ENCODE measurements around the gene TM9SF2.
A peak's percentile ranks its signal among the peaks of the same experiment; 100 is the strongest.

The TM9SF2 gene

DNA sequence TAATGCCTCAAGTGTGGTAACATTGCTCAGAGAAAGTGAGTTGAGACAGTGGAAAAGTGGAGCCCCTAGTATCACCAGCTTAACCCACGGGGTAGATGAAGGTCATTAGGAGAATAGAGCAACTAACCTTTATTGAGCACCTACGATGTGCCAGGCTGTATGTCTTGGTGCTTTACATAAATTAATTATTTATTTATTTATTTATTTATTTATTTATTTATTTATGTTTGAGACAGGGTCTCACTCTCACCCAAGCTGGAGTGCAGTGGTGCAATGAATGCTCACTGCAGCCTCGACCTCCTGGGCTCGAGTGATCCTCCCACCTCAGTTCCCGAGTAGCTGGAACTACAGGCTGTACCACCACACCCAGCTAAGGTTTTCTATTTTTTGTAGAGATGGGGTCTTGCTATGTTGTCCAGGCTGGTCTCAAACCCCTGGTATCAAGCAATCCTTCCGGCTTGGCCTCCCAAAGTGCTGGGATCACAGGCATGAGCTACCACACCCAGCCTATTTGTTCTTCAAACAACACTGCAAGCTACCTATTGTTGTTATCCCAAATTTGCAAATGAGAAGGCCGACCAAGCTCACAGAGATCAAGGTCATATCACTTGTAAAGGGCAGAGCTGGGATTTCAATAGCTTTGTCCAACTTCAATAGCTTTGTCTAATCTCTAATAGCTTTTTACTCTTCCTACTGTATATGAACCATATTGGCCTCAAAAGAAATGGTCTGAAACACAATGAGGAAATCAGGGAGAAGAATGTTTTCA, 79.4 kb downstream of the TM9SF2 start:
- no peak for DNase-seq

DNA sequence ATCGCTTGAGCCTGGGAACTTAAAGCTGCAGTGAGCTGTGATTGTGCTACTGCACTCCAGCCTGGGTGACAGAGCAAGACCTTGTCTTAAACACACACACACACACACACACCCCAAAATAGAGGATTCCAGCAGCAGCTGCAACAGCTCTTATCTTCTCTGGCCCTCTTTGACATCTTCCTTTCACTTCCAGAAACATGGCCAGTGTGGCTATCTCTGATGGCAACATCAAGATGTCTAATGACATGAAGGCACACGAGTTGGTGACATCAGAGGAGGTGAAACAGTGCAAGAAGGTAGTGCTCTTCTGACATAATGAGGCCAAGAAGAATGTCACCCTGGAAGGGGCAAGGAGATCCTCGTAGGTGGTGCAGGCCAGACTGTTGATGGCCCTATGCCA, 81.2 kb downstream of the TM9SF2 start:
- DNase-seq = no peak

GRCh38 chr13:99585609-99586008, 84.3 kb downstream of the TM9SF2 start:
- no peak for DNase-seq

- no peak for DNase-seq
These were observed 85.7 kb downstream of the TM9SF2 start for GRCh38 chr13:99587021-99587420.

DNA sequence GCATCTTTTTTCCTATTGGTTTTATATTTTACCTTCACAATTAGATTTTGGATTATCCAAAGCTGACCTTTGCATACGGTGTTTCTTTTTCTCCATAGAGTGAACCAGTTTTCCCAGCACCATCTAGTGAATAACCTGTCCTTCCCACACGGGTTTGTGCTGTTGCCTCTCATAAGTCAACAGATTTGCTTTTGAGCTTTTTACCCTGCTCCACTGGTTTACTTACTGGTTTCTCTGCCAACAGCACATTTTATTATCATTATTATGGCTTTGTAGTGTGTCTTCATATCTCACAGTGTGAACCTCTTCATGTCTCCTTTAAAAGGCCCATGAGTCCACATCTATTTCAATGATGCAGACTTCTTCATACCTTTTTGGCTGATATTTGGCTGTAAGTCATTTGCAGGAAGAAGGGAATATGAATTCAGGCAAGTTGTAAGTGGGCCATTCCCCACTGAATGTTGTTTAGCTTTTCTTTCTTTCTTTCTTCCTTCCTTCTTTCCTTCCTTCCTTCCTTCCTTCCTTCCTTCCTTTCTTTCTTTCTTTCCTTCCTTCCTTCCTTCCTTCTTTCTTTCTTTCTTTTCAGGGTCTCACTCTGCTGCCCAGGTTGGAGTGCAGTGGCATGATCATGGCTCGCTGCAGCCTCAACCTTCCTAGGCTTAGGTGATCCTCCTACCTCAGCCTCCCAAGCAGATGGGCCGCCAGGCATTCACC, 86.8 kb downstream of the TM9SF2 start:
- no peak for DNase-seq

DNA sequence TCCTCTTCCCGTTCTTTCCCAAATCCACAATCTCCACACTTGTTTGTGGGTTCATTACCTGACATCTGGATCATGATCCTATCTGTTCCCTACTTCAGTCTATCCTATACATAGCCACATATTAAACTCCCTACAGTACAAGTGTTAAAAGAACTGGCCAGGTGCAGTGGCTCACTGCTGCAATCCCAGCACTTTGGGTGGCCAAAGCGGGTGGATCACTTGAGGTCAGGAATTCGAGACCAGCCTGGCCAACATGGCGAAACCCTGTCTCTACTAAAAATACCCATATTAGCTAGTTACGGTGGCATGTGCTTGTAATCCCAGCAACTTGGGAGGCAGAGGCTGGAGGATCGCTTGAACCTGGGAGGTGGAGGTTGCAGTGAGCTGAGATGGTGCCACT, 88.3 kb downstream of the TM9SF2 start:
- no peak for DNase-seq

- no peak for DNase-seq
These were observed 89.3 kb downstream of the TM9SF2 start for GRCh38 chr13:99590519-99591011.

GRCh38 chr13:99596180-99596579, 94.9 kb downstream of the TM9SF2 start:
- DNase-seq = no peak

DNA sequence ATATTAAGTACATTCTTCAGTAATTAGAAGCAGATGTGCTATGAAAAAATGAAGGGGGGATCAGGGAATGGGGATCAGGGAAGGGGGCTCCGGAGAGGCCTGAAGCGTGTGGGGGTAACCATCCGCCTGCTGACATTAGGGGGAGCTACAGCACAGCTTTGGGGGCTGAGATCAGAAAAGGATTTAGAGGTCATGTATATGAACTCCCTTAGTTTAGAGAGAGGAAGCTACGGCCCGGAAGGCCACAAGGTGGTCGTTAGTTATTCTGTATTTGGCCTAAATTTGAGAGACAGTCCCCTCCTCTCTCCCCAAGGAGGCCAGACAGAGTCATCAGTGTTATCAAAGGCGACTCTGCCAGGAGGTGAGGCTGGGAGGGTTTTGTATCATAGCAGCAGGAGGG, 99.0 kb downstream of the TM9SF2 start:
- peak; percentile 20 for DNase-seq

- no peak for DNase-seq
These were observed 100.3 kb downstream of the TM9SF2 start for GRCh38 chr13:99601535-99601934.

- no peak for DNase-seq
These were observed 103.4 kb downstream of the TM9SF2 start for GRCh38 chr13:99604636-99605035.

- DNase-seq = peak; percentile 74
These were observed 104.4 kb downstream of the TM9SF2 start for GRCh38 chr13:99605420-99606323.

GRCh38 chr13:99606324-99607066, 105.2 kb downstream of the TM9SF2 start, which contains the start of gene CLYBL:
Gene CLYBL, plus strand, starts transcription at chr13:99606690.
- peak; percentile 87 for DNase-seq

- no peak for DNase-seq
These were observed 107.1 kb downstream of the TM9SF2 start for GRCh38 chr13:99608345-99608744.

DNA sequence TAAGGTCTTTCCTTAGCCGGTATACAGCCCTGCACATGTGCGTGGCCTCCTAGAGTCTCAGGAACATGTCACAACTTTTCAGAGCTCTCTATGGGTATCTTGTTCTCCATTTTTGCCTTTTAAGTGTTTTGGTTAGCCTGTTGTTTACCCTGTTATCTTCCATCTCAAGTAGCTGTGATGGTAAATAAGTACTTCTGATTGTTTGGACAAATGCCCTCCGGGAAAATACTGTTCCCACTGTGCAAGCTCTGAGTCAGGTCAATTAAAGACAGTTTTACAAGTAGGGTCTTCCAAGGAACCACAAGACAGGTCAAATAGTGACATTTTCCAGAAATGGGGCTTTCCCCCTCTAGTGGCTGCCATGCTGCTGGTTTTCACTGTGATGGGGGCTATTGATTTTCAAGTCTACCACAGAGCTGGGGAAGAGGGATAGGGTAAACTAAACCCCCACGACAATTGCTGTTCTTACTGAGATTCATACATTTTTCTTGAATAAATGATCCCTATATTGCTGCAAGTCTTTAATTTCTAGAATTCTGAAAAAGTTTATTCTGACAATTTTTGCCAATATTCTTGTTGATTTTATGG, 109.5 kb downstream of the TM9SF2 start:
- peak; percentile 11 for DNase-seq
